CD4-positive, alpha-beta T cell (primary cell): ENCODE measurements around the gene TOM1L2. TPM values are rescaled to one million over a fixed set of nuclear protein-coding genes. Genes with fewer than 3 reads are reported as not detected.
A peak's percentile ranks its signal among the peaks of the same experiment; 100 is the strongest.

Experiments used
- ATAC-seq: fragments of 200-7000 bp; cut with Tn5 transposase; one replicate; pipeline ENCODE4 v1.10.0; 2022; ENCODE audit warnings: mild to moderate bottlenecking; ENCODE audit not compliant: poor library complexity
- CTCF ChIA-PET: fragments of 350-600 bp; sonication (Branson Sonifier 250); formaldehyde crosslinking; loops from one replicate; lab custom pipeline; 2021; ENCODE audit warnings: antibody characterized with exemption, inconsistent platforms; lab: Charles Lee
- POLR2A ChIA-PET: fragments of 350-600 bp; sonication (Branson Sonifier 250); formaldehyde crosslinking; loops from one replicate; lab custom pipeline; 2021; ENCODE audit warnings: antibody characterized with exemption, inconsistent platforms; lab: Charles Lee
- DNase-seq, 14 experiments: peaks; one replicate each; pipeline ENCODE4 v3.0.0-alpha.2; 2013 to 2020; ENCODE audit warnings: mixed read lengths in 2 of 14
- H3K27ac ChIP-seq, 2 donors: one replicate each; pipeline versions ENCODE4 v1.5.1 to v1.7.0; 2013; ENCODE audit warnings: low read length in 2 of 2, low read depth in 1 of 2, mild to moderate bottlenecking in 1 of 2
- H3K27me3 ChIP-seq, 2 experiments: 1 replicate in 1 of 2; 2 replicates in 1 of 2; pipeline versions ENCODE4 v1.6.1 to v1.7.0; 2013; ENCODE audit warnings: low read length in 2 of 2, control low read depth in 1 of 2, mild to moderate bottlenecking in 1 of 2, moderate library complexity in 1 of 2; ENCODE audit not compliant: insufficient read depth in 2 of 2, control insufficient read depth in 1 of 2
- H3K36me3 ChIP-seq: one replicate; pipeline ENCODE4 v1.6.1; 2013; ENCODE audit warnings: low read length, control low read depth; ENCODE audit not compliant: insufficient read depth
- H3K4me1 ChIP-seq: one replicate; pipeline ENCODE4 v1.6.1; 2013; ENCODE audit warnings: low read length, control low read depth; ENCODE audit not compliant: insufficient read depth
- H3K4me3 ChIP-seq: one replicate; pipeline ENCODE4 v1.5.1; 2013; ENCODE audit warnings: mild to moderate bottlenecking, low read length, moderate library complexity
- H3K9me3 ChIP-seq, 2 experiments: 1 replicate in 1 of 2; 2 replicates in 1 of 2; pipeline versions ENCODE4 v1.6.1 to v1.7.0; 2013; ENCODE audit warnings: low read length in 2 of 2, mild to moderate bottlenecking in 2 of 2, control low read depth in 1 of 2, moderate library complexity in 1 of 2; ENCODE audit not compliant: control insufficient read depth in 1 of 2, insufficient read depth in 1 of 2
- H3K27ac Mint-ChIP-seq: one replicate; pipeline ENCODE4 v1.8.0; 2020; ENCODE audit warnings: mixed read lengths
- H3K27me3 Mint-ChIP-seq: one replicate; pipeline ENCODE4 v1.8.0; 2021; ENCODE audit warnings: mixed read lengths
- H3K36me3 Mint-ChIP-seq: one replicate; pipeline ENCODE4 v1.8.0; 2021; ENCODE audit warnings: low read depth, mixed read lengths
- H3K4me1 Mint-ChIP-seq: one replicate; pipeline ENCODE4 v1.8.0; 2021; ENCODE audit warnings: low read depth, mixed read lengths
- H3K4me3 Mint-ChIP-seq: one replicate; pipeline ENCODE4 v1.8.0; 2020; ENCODE audit warnings: mild to moderate bottlenecking, mixed read lengths
- H3K9me3 Mint-ChIP-seq: one replicate; pipeline ENCODE4 v1.8.0; 2020; ENCODE audit warnings: mixed read lengths
- CTCF ChIP-seq: fragments of 200-600 bp; IDR thresholded peaks from one replicate; pipeline ENCODE4 v1.8.0; 2022; ENCODE audit warnings: antibody characterized with exemption, mild to moderate bottlenecking
- intact Hi-C, 2 experiments: fragments of 100-400 bp; cut with DNase I in 1 of 2; cut with micrococcal nuclease in 1 of 2; formaldehyde crosslinking; loops; one replicate each; pipeline versions ENCODE4 v1.15.1 to v1.9.0; 2023 to 2025; cut with DNase I, micrococcal nuclease
- total RNA-seq, 174 experiments: library from RNA in 2 of 174; stranded (reverse) in 2 of 174; gene quantifications; one replicate each; pipeline ENCODE4 v1.2.3 and lab custom pipeline; 2021 to 2026

The TOM1L2 gene
- total RNA-seq, 2 experiments from 2014 or later = 28.5 to 30.5 TPM

- H3K9me3 Mint-ChIP-seq = no peaks in the 10 kb centered on the region
- POLR2A ChIA-PET = no interaction called here
- H3K27ac ChIP-seq = no peak overlapping the region
- H3K27ac Mint-ChIP-seq = no peak overlapping the region
- H3K27me3 ChIP-seq = no peaks in the 10 kb centered on the region
- intact Hi-C loops = no loop called here
- DNase-seq (no peak), ATAC-seq (no peak)
- H3K9me3 ChIP-seq = no peaks in the 10 kb centered on the region
- peaks cover 77% of the 10 kb centered on the region for H3K4me1 ChIP-seq
- CTCF ChIA-PET = no interaction called here
- peaks cover 71% of the 10 kb centered on the region for H3K4me1 Mint-ChIP-seq
- H3K36me3 Mint-ChIP-seq = peaks cover 24% of the 10 kb centered on the region
- H3K4me3 ChIP-seq = no peak overlapping the region
- no peak for TF ChIP-seq CTCF
- H3K27me3 Mint-ChIP-seq = no peaks in the 10 kb centered on the region
- H3K36me3 ChIP-seq = peaks cover 19% of the 10 kb centered on the region
- H3K4me3 Mint-ChIP-seq = no peak overlapping the region
Measured at GRCh38 chr17:17831208-17832031, 140.8 kb downstream of the TOM1L2 start.

GRCh38 chr17:17830740-17831207 lies 141.4 kb downstream of the TOM1L2 start:
- ATAC-seq = no peak
- Histone ChIP-seq H3K36me3 (peaks cover 19% of the 10 kb centered on the region), H3K27ac (no peak overlapping the region), H3K9me3 (no peaks in the 10 kb centered on the region), H3K4me1 (peaks cover 80% of the 10 kb centered on the region), H3K27me3 (no peaks in the 10 kb centered on the region), H3K4me3 (no peak overlapping the region)
- Mint-ChIP-seq H3K9me3 (no peaks in the 10 kb centered on the region), H3K27ac (no peak overlapping the region), H3K4me1 (peaks cover 73% of the 10 kb centered on the region), H3K36me3 (peaks cover 19% of the 10 kb centered on the region), H3K27me3 (no peaks in the 10 kb centered on the region), H3K4me3 (no peak overlapping the region)
- intact Hi-C loops = no loop called here
- ChIA-PET POLR2A (no interaction called here), CTCF (no interaction called here)
- TF ChIP-seq CTCF = no peak
- DNase-seq = no peak

- no peaks in the 10 kb centered on the region for H3K27me3 ChIP-seq
- intact Hi-C loops = no loop called here
- H3K36me3 Mint-ChIP-seq = peaks cover 16% of the 10 kb centered on the region
- no peak overlapping the region for H3K4me3 ChIP-seq
- H3K9me3 ChIP-seq = no peaks in the 10 kb centered on the region
- ChIA-PET POLR2A (no interaction called here), CTCF (no interaction called here)
- H3K4me1 Mint-ChIP-seq = peaks cover 71% of the 10 kb centered on the region
- no peak overlapping the region for H3K27ac ChIP-seq
- DNase-seq (no peak), ATAC-seq (no peak)
- peak overlapping the region; percentile 55 for H3K27ac Mint-ChIP-seq
- TF ChIP-seq CTCF = no peak
- no peaks in the 10 kb centered on the region for H3K27me3 Mint-ChIP-seq
- no peak overlapping the region for H3K4me3 Mint-ChIP-seq
- H3K36me3 ChIP-seq = peaks cover 19% of the 10 kb centered on the region
- H3K4me1 ChIP-seq = peaks cover 80% of the 10 kb centered on the region
- H3K9me3 Mint-ChIP-seq = no peaks in the 10 kb centered on the region
Measured at GRCh38 chr17:17830269-17830567, 142.0 kb downstream of the TOM1L2 start.
